Stomach (tissue), 9 donors: ENCODE measurements around the gene ZBTB18. TPM values are rescaled to one million over a fixed set of nuclear protein-coding genes. Genes with fewer than 3 reads are reported as not detected.
"Not testable (repeated sequence)": the region's sequence is repeated elsewhere in the genome, so short reads cannot be mapped to it uniquely, and the experiment has no call there.

Experiments used
- DNase-seq, 2 donors: peaks; one replicate each; pipeline versions ENCODE4 v3.0.0 to v3.0.0-alpha.2; 2013 to 2019
- H3K27ac ChIP-seq, 5 donors: fragments of 200-600 bp in 4 of 5; sonication (generic) in 4 of 5; one replicate each; pipeline ENCODE4 v1.5.1; 2013 to 2019; ENCODE audit warnings: mild to moderate bottlenecking in 1 of 5, moderate library complexity in 1 of 5
- H3K27me3 ChIP-seq, 3 donors: fragments of 200-600 bp; sonication (generic); one replicate each; pipeline ENCODE4 v1.5.1; 2017 to 2019; ENCODE audit warnings: mixed run types in 1 of 3
- H3K36me3 ChIP-seq, 4 donors: fragments of 200-600 bp; sonication (generic); 1 replicate in 3 of 4; 2 replicates in 1 of 4; pipeline ENCODE4 v1.5.1; 2016 to 2019
- H3K4me1 ChIP-seq, 4 donors: fragments of 200-600 bp; sonication (generic); one replicate each; pipeline ENCODE4 v1.5.1; 2016 to 2019
- H3K4me3 ChIP-seq, 4 donors: fragments of 200-600 bp; sonication (generic) in 3 of 4; one replicate each; pipeline ENCODE4 v1.5.1; 2016 to 2019; ENCODE audit warnings: mild to moderate bottlenecking in 1 of 4
- H3K9me3 ChIP-seq, 4 donors: fragments of 200-600 bp; sonication (generic); one replicate each; pipeline ENCODE4 v1.5.1; 2016 to 2019
- CTCF ChIP-seq, 7 experiments: fragments of 450-650 bp in 4 of 7; fragments of 200-600 bp in 3 of 7; sonication (generic) in 3 of 7; IDR thresholded peaks; one replicate each; pipeline ENCODE4 v1.5.1; 2016 to 2019; ENCODE audit warnings: antibody characterized with exemption in 7 of 7, control low read depth in 2 of 7, mild to moderate bottlenecking in 1 of 7
- EP300 ChIP-seq: sonication (generic); formaldehyde crosslinking; IDR thresholded peaks from one replicate; pipeline ENCODE4 v1.6.1; 2017; ENCODE audit warnings: antibody characterized with exemption
- POLR2A ChIP-seq, 4 donors: fragments of 450-650 bp; IDR thresholded peaks; one replicate each; pipeline ENCODE4 v1.6.1; 2016; ENCODE audit warnings: antibody characterized with exemption in 4 of 4, control low read depth in 2 of 4, mild to moderate bottlenecking in 1 of 4, moderate library complexity in 1 of 4
- POLR2AphosphoS5 ChIP-seq, 3 donors: sonication (generic); formaldehyde crosslinking; IDR thresholded peaks; one replicate each; pipeline ENCODE4 v1.6.1; 2016; ENCODE audit warnings: antibody characterized with exemption in 3 of 3
- WGBS, 5 donors: extraction: QIAGEN DNeasy Blood & Tissue Kit in 3 of 5; methylation state at CpG; one replicate each; pipeline versions ENCODE4 v1.1.5 to v1.1.7; 2013 to 2018; 5-methylcytosine and 5-hydroxymethylcytosine counted together
- intact Hi-C: fragments of 100-400 bp; cut with DNase I; formaldehyde crosslinking; loops from one replicate; pipeline ENCODE4 v1.15.1; 2023; ENCODE audit warnings: low total_unique reads
- polyA plus RNA-seq, 3 donors: library from polyadenylated mRNA; stranded (reverse); fragments of 200-250 nt; gene quantifications; one replicate each; pipeline ENCODE4 v1.2.3, GENCODE V29; 2013
- total RNA-seq, 5 donors: library from RNA; depleted of rRNA; stranded (reverse); fragments of >200 nt; gene quantifications; one replicate each; pipeline versions ENCODE4 v1.1.0 to v1.2.3, GENCODE V29; 2014 to 2016
- donor health status: healthy with polysubstance abuse.
- donor health status: Bipolar disorder and iron deficiency.
- donor health status: healthy.

Gene ZBTB18
- total and polyA plus RNA-seq, 8 donors: 5.7 to 27.2 (median 16.4) TPM

- TF ChIP-seq CTCF (IDR thresholded peaks at IDR 0.05) (no peak), POLR2A (IDR thresholded peaks at IDR 0.05) (no peak), POLR2AphosphoS5 (IDR thresholded peaks at IDR 0.05) (no peak), EP300 (no peak)
- Histone ChIP-seq H3K27me3 (peaks cover 0 to 5% (median 0%) of the 10 kb centered on the region in 3 donors), H3K4me1 (no peaks in the 10 kb centered on the region), H3K36me3 (no peaks in the 10 kb centered on the region), H3K9me3 (no peaks in the 10 kb centered on the region), H3K27ac (no peak overlapping the region), H3K4me3 (no peak overlapping the region)
- no peak for DNase-seq
- WGBS, 5 donors: 80 to 90% (median 85%) methylated on average over 9 of the region's 9 CpGs
- intact Hi-C loops: no loop called here
These were observed 13.8 kb upstream of the ZBTB18 start for GRCh38 chr1:244037252-244037651.

GRCh38 chr1:244041466-244042120 is 9.5 kb upstream of the ZBTB18 start:
- intact Hi-C loops: no loop called here
- H3K9me3 ChIP-seq: no peaks in the 10 kb centered on the region

DNA sequence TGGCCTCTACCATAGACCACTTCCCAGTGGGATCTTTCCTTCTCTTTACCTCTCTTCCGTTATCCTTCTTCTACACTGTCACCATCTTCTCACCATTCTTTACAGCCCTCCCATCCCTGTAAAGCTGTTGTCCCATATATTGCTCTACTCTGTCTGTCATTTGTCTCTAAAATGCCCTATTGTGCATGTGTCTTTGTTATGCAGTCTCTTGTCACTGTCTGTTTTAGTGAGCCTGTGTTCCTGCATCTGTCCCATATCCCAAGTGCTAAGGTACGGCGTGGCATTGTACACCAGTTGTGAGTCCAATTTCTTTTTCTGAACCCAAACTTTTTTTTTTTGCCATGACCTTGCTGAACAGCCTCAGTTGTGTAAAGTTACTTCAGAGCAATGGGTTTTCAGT is 8.8 kb upstream of the ZBTB18 start:
- WGBS, 5 donors: 83 to 97% (median 94%) methylated on average over 3 of the region's 3 CpGs
- no peak for DNase-seq
- no peaks in the 10 kb centered on the region for H3K27me3 ChIP-seq
- no peak overlapping the region for H3K4me3 ChIP-seq
- TF ChIP-seq CTCF (IDR thresholded peaks at IDR 0.05): no peak
- no peak for TF ChIP-seq POLR2A (IDR thresholded peaks at IDR 0.05)
- no peak for TF ChIP-seq EP300
- TF ChIP-seq POLR2AphosphoS5 (IDR thresholded peaks at IDR 0.05): no peak
- H3K9me3 ChIP-seq: no peaks in the 10 kb centered on the region
- intact Hi-C loops: no loop called here
- H3K36me3 ChIP-seq: no peaks in the 10 kb centered on the region
- peaks cover 0 to 10% (median 4%) of the 10 kb centered on the region in 4 donors for H3K4me1 ChIP-seq
- H3K27ac ChIP-seq: no peak overlapping the region

More at GRCh38 chr1:244041466-244042120, 9.5 kb upstream of the ZBTB18 start:
- peak in 1 of 2 donors; percentile 29 for DNase-seq
- 48 to 67% (median 63%) methylated on average over 4 of the region's 4 CpGs for WGBS, 5 donors
- H3K27me3 ChIP-seq: peaks cover 0 to under 1% (median 0%) of the 10 kb centered on the region in 3 donors
- H3K4me3 ChIP-seq: no peak overlapping the region
- H3K36me3 ChIP-seq: no peaks in the 10 kb centered on the region
- TF ChIP-seq POLR2A (IDR thresholded peaks at IDR 0.05): no peak
- no peak for TF ChIP-seq POLR2AphosphoS5 (IDR thresholded peaks at IDR 0.05)
- no peak for TF ChIP-seq EP300
- TF ChIP-seq CTCF (IDR thresholded peaks at IDR 0.05): no peak
- H3K4me1 ChIP-seq: peaks cover 0 to 3% (median under 1%) of the 10 kb centered on the region in 4 donors
- no peak overlapping the region for H3K27ac ChIP-seq

DNA sequence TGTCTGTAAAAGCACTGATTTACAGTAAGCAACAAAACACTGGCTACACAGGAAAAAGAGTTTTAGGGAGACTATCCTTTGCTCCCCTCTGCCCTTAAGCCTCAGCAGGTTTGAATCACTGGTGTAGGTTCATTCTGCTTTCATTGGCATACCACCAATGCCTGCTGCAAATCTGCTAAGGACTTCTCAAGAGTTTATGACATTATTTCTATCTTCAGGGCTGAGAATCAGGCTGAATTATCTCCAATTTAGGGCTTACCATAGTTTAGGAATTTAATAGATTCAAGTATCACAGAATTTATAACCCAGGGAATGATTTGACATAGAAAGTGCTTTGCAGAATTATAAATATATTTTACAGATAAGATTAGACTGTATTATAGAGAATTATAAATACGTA is 6.7 kb upstream of the ZBTB18 start:
- TF ChIP-seq POLR2A (IDR thresholded peaks at IDR 0.05) (no peak), CTCF (IDR thresholded peaks at IDR 0.05) (no peak), EP300 (no peak), POLR2AphosphoS5 (IDR thresholded peaks at IDR 0.05) (no peak)
- peaks cover 0 to 10% (median 4%) of the 10 kb centered on the region in 4 donors for H3K4me1 ChIP-seq
- H3K9me3 ChIP-seq: no peaks in the 10 kb centered on the region
- 0 to 85% (median 3%) methylated on average over 1 of the region's 1 CpG for WGBS, 5 donors
- H3K27ac ChIP-seq: no peak overlapping the region
- H3K36me3 ChIP-seq: no peaks in the 10 kb centered on the region
- H3K4me3 ChIP-seq: no peak overlapping the region
- intact Hi-C loops: no loop called here
- no peak for DNase-seq
- H3K27me3 ChIP-seq: no peaks in the 10 kb centered on the region

- H3K4me3 ChIP-seq, H3K9me3 ChIP-seq, intact Hi-C loops, H3K27me3 ChIP-seq, H3K36me3 ChIP-seq, DNase-seq: not testable (repeated sequence)
- 95 to 100% (median 97%) methylated on average over 1 of the region's 1 CpG for WGBS, 5 donors
- H3K4me1 ChIP-seq: peaks cover 5 to 26% (median 18%) of the 10 kb centered on the region in 4 donors
- peak overlapping the region in 3 of 5 donors; percentile 98 to 100 (median 99) for H3K27ac ChIP-seq
These were observed 4.8 kb upstream of the ZBTB18 start for GRCh38 chr1:244046254-244046653.
